ENCODE measurements around the gene CEL.

DNA sequence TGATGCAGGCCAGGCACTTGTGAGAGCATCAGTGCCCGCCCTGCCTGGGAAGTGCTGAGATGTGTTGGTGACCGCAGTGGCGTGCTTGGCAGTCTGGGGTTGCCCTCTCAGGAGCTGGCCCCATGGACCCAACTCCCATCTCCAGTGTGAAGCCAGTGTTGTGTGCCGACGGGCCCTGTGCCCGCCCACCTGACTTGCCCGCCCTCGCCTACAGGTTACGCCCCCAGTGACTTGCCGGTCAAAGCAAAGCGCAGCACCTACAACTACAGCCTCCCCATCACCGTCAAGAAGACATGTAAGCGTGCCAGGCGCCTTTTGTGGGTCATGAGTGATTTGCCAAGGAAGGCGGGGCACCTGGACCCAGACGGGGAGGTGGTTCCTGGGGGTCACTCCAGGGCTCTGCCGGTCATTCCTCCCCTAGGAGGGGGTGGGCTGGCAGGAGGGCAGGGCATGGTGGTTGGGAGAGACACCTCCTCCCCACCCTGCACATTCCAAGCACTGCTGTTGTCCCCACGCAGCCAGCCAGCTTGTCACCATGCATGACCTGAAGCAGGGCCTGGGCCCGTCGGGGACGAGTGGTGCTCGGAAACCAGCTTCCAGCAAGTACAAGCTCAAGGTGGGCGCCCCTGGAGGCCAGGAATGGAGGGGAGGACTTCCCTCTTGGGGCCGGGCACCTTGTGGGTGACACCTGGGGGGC, 7.4 kb upstream of the CEL start:
- TF ChIP-seq ZFP30 (CRISPR knock-in tag; IDR thresholded peaks at IDR 0.05) (no peak), ISL1 (CRISPR knock-in tag; IDR thresholded peaks at IDR 0.05) (no peak), GLIS3 (CRISPR knock-in tag; IDR thresholded peaks at IDR 0.05) (no peak), ESRRG (CRISPR knock-in tag; IDR thresholded peaks at IDR 0.05) (no peak), ZNF8 (CRISPR knock-in tag; IDR thresholded peaks at IDR 0.05) (no peak), ZFP3 (CRISPR knock-in tag; IDR thresholded peaks at IDR 0.05) (no peak), OSR1 (CRISPR knock-in tag; IDR thresholded peaks at IDR 0.05) (no peak)
- TF ChIP-seq, protein P1, sequence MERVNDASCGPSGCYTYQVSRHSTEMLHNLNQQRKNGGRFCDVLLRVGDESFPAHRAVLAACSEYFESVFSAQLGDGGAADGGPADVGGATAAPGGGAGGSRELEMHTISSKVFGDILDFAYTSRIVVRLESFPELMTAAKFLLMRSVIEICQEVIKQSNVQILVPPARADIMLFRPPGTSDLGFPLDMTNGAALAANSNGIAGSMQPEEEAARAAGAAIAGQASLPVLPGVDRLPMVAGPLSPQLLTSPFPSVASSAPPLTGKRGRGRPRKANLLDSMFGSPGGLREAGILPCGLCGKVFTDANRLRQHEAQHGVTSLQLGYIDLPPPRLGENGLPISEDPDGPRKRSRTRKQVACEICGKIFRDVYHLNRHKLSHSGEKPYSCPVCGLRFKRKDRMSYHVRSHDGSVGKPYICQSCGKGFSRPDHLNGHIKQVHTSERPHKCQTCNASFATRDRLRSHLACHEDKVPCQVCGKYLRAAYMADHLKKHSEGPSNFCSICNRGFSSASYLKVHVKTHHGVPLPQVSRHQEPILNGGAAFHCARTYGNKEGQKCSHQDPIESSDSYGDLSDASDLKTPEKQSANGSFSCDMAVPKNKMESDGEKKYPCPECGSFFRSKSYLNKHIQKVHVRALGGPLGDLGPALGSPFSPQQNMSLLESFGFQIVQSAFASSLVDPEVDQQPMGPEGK (CRISPR knock-in tag; IDR thresholded peaks at IDR 0.05; ENCODE audit: borderline replicate concordance), result no peak
- TF ChIP-seq, protein P2, sequence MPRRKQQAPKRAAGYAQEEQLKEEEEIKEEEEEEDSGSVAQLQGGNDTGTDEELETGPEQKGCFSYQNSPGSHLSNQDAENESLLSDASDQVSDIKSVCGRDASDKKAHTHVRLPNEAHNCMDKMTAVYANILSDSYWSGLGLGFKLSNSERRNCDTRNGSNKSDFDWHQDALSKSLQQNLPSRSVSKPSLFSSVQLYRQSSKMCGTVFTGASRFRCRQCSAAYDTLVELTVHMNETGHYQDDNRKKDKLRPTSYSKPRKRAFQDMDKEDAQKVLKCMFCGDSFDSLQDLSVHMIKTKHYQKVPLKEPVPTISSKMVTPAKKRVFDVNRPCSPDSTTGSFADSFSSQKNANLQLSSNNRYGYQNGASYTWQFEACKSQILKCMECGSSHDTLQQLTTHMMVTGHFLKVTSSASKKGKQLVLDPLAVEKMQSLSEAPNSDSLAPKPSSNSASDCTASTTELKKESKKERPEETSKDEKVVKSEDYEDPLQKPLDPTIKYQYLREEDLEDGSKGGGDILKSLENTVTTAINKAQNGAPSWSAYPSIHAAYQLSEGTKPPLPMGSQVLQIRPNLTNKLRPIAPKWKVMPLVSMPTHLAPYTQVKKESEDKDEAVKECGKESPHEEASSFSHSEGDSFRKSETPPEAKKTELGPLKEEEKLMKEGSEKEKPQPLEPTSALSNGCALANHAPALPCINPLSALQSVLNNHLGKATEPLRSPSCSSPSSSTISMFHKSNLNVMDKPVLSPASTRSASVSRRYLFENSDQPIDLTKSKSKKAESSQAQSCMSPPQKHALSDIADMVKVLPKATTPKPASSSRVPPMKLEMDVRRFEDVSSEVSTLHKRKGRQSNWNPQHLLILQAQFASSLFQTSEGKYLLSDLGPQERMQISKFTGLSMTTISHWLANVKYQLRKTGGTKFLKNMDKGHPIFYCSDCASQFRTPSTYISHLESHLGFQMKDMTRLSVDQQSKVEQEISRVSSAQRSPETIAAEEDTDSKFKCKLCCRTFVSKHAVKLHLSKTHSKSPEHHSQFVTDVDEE (CRISPR knock-in tag; IDR thresholded peaks at IDR 0.05), result no peak

Measured in SK-N-SH treated with all-trans-retinoic acid at 6 μM for 48 hours (cell line).